Activated CD8-positive, alpha-beta memory T cell treated with anti-CD3 and anti-CD28 coated beads, Interleukin-2, amount 50 U/mL, for 24 hours (primary cell): Measurements from ENCODE around the gene RIF1.
"Not testable (repeated sequence)": the region's sequence is repeated elsewhere in the genome, so short reads cannot be mapped to it uniquely, and the experiment has no call there.

ENCODE experiments used
- DNase-seq: peaks from one replicate; pipeline ENCODE4 v3.0.0-alpha.2; 2020; ENCODE audit errors: extremely low read depth

RIF1 gene

DNA sequence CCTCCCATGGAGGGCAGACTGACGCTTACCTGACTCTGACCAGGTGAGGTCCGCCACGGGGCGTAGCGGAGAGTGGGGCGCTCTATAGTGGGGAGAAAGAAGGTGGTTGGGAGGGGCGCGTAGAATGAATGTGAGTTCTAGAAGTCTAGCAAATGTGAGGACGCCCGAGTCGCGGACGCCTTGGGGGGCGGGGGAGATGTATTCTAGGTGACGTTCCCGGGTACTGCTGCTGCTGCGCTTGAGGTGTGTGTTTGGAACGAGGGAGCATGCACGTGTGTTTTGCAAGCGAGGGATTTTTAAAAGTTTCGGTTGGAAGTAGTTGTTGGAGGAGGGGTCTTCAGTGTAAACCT is 758 bp downstream of the RIF1 start:
- DNase-seq: peak; percentile 9

DNA sequence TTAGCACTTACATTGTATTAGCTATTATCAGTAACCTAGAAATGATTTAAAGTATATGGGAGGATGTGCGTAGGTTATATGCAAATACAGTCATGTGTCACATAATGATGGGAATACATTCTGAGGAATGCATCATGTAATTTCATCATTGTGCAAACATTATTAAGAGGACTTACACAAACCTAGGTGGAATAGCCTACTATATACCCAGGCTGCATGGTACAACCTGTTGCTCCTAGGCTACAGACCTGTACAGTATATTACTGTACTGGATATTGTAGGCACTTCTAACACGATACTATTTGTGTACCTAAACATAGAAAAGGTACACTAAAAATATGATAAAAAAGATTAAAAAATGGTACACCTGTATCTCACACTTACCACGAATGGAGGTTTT is 7.9 kb downstream of the RIF1 start:
- DNase-seq: no peak

DNA sequence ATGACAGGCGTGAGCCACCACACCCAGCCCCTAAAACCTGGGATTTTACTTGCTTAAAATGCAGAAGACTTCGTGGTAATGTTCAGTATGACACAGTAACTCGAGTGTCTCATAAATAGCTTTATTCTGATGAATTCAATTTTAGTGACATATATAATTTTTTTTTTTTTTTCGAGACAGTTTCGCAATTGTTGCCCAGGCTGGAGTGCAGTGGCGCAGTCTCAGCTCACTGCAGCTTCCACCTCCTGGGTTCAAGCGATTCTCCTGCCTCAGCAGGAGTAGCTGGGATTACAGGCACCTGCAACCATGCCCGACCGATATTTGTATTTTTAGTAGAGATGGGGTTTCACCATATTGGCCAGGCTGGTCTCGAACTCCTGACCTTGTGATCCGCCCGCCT is 12.0 kb downstream of the RIF1 start:
- DNase-seq: not testable (repeated sequence)

DNA sequence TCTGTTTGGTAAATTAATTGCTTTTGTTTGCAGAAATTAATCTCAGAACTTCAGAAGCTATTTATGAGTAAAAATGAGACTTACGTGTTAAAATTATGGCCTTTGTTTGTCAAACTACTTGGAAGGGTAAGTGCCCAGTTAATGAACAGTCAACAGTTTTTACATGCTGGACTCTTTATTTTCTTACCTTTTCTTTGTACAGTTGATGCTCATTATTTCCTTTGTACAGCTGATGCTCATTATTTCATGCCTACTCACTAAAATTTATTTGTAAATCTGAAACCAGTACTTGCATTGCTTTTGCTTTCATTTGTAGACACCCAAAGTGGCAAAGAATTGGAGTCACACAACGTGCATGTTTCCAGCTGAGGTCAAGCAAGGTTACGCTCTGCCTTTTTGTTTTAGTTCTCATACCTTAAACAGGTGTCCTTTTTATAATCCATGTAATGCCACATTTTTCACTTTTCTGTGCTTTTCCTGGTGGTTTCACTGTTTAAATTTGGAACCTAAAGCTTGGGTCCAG is 13.3 kb downstream of the RIF1 start:
- DNase-seq: no peak

DNA sequence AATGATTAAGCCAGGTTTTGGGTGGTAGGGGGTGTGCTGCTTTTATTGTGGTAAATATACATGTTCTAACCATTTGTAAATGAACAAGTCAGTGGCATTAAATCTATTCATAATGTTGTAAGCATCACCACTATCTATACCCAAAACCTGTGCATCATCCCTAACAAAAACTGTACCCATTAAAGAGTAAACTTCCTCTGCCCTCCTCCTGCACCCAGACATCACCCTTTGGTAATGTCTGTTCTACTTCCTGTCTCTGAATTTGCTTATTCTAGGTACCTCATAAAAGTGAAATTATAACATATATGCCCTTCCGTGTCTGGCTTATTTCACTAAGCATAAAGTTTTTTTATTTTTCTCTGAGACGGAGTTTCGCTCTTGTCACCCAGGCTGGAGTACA is 14.1 kb downstream of the RIF1 start:
- no peak for DNase-seq

- DNase-seq: no peak
Observed at GRCh38 chr2:151437630-151438029, 27.9 kb downstream of the RIF1 start.

DNA sequence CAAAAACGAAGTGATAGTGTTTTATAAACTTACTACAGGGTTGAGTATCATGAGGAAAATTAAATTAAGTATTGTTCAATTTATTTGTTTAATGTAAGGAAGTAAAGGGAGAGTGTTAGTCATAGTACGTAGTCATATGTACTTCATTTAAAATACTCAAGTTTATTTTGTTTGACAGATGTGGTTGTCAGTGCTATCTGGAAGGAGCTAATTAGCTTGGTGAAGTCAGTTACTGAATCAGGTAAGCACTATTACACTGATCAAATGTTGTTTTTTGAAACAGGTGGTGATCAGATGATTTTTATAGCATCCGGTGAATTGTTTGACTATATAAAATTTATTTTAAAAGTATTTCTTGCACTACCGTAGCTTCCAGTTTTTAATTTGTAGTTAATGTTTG is 28.8 kb downstream of the RIF1 start:
- DNase-seq: no peak

DNA sequence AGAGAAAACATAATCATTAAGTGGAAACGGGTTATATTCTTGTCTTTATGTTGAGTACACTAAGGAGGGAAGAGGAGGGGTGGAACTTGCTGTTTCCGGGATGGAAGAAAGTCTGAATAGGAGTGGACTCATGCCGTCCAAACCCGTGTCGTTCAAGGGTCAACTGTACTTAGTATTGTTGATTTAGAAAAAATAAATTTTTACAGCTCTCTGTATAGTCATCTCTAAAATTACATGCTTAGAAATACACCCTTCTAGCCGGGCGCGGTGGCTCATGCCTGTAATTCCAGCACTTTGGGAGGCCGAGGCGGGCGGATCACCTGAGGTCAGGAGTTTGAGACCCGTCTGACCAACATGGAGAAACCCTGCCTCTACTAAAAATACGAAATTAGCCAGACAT is 29.4 kb downstream of the RIF1 start:
- no peak for DNase-seq

- DNase-seq: no peak
Observed at GRCh38 chr2:151459358-151459757, 49.7 kb downstream of the RIF1 start.

GRCh38 chr2:151465771-151466170 is 56.1 kb downstream of the RIF1 start:
- DNase-seq: no peak

- DNase-seq: no peak
Observed at GRCh38 chr2:151470556-151470955, 60.9 kb downstream of the RIF1 start.

- DNase-seq: no peak
Observed at GRCh38 chr2:151472966-151473365, 63.3 kb downstream of the RIF1 start.

DNA sequence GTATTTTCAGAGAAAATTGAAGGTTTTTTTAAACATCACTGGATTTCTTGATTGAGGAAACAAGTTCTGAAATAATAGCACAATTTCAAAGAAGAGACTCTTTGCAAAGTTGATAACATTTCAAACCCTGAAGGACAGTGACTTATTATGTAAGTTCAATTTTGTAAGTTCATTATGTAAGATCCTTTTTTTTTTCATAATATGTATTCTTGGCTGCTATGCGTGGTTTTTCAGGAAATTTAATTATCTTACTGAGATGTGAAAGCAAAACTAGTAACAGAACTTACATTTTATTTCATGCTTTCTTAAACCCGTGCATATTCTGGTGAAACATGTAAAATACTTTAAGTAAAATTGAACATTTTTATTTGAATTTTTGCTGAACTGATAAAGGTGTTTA is 65.4 kb downstream of the RIF1 start:
- DNase-seq: no peak

- no peak for DNase-seq
Observed at GRCh38 chr2:151476287-151476686, 66.6 kb downstream of the RIF1 start.

GRCh38 chr2:151478011-151478410 is 68.3 kb downstream of the RIF1 start:
- DNase-seq: no peak

DNA sequence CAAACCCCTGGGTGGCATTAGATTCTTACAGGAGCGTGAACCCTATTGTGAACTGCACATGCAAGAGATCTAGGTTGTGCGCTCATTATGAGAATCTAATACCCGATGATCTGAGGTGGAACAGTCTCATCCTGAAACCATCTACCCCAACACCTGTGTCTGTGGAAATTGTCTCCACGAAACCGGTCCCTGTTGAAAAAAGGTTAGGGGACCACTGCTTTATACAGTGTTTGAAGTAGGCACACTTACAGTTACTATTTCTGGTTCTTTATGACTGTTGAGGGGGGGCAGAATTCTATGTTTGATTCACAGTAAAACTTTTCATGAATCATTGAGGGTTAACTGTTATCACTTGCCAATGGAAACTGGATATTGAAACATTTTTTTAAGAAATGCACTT is 72.0 kb downstream of the RIF1 start:
- DNase-seq: no peak

GRCh38 chr2:151482171-151482725 is 72.5 kb downstream of the RIF1 start:
- no peak for DNase-seq

GRCh38 chr2:151483546-151483945 is 73.8 kb downstream of the RIF1 start:
- DNase-seq: no peak

DNA sequence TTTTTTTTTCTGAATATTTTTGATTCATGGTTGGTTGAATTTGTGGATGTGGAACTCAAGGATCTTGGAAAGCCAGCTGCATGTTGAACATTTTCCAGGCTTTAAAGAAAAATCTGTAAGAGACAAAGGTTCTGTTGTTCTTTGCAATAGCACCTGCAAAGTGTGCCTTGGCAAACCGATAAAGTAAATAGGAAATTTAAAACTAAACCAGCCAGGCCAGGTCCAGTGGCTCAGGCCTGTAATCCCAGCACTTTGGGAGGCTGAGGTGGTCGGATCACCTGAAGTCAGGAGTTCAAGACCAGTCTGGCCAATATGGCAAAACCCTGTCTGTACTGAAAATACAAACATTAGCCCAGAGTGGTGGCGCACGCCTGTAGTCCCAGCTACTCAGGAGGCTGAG is 74.4 kb downstream of the RIF1 start:
- DNase-seq: no peak

DNA sequence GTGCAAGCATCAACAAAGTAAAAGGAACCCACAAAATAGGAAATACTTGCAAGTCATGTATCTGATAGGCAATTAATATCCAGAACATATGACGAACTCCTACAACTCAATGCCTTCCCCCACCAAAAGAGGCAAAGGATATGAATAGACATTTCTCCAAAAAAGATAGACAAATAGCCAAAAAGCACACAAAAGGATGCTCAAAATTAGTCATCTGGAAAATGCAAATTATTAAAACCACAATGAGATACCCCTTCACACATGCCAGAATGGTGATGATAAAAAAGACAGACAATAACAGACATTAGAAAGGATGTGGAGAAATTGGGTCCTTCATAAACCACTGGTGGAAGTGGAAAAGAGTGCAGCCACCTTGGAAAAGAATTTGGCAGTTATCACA is 76.4 kb downstream of the RIF1 start:
- no peak for DNase-seq

- no peak for DNase-seq
Observed at GRCh38 chr2:151490276-151490675, 80.6 kb downstream of the RIF1 start.

GRCh38 chr2:151491496-151491895 is 81.8 kb downstream of the RIF1 start:
- DNase-seq: no peak

GRCh38 chr2:151498178-151498577 is 88.5 kb downstream of the RIF1 start:
- DNase-seq: no peak

DNA sequence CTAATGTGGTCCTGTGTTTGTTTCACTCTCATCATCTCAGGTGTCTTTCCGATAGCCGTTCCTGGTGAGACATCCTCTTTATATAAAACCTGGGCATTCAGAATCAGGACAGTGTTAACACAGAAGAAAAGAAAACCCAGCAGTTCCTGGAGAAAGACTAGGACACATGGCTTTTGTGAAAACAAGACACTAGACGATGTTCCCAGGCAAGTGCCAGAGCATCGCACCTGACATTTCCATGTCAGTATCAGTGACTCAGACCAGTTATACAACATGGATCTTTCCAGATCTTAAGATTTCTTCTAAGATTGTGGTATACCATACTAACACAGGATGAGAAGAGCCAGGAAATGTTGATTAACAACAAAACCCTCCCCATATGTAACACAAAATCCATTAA is 96.5 kb downstream of the RIF1 start:
- no peak for DNase-seq

DNA sequence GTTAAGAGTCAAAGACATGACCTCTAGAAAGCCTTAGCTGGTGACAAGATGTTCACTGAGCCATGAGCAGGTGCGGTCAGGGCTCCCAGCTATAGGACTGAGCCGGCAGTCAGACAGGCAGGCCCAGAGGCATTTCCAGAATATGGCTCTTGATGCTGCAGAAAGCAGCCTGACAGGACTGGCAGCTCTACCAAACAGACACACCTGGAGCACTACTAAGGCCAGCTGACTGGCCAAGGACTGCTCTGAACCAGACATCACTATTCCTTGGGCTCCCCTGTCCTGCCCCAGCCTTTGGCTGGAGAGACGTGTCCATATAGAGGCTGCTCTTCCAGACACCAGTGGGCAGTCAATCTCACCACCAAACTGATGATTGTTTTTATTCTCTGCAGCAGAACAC is 98.8 kb downstream of the RIF1 start:
- DNase-seq: no peak
